Suprapubic skin (tissue), 3 donors: ENCODE measurements around the gene RBBP8.

Experiments used
- CTCF ChIP-seq, 2 donors: fragments of 200-600 bp in 1 of 2; fragments of 450-650 bp in 1 of 2; sonication (generic) in 1 of 2; IDR thresholded peaks; one replicate each; pipeline ENCODE4 v1.5.1; 2016 to 2019; ENCODE audit warnings: antibody characterized with exemption in 2 of 2, mild to moderate bottlenecking in 1 of 2, moderate library complexity in 1 of 2
- POLR2A ChIP-seq, 2 donors: fragments of 450-650 bp; IDR thresholded peaks; one replicate each; pipeline ENCODE4 v1.6.1; 2017; ENCODE audit warnings: antibody characterized with exemption in 2 of 2, mild to moderate bottlenecking in 2 of 2, moderate library complexity in 2 of 2

- TF ChIP-seq CTCF (IDR thresholded peaks at IDR 0.05) (no peak), POLR2A (IDR thresholded peaks at IDR 0.05) (no peak)
These were observed 87.6 kb downstream of the RBBP8 start for GRCh38 chr18:23020555-23021294.
